GM23338 (cell line): ENCODE measurements around the gene ATXN1L. TPM values are rescaled to one million over a fixed set of nuclear protein-coding genes. Genes with fewer than 3 reads are reported as not detected.
A peak's percentile ranks its signal among the peaks of the same experiment; 100 is the strongest.

Source experiments
- ATAC-seq: fragments of 200-7000 bp; cut with Tn5 transposase; 3 replicates; pipeline ENCODE4 v1.9.1; 2020
- DNase-seq: peaks from one replicate; pipeline ENCODE4 v3.0.0-alpha.2; 2015; ENCODE audit warnings: low spot score
- H2AFZ ChIP-seq: fragments of 200-600 bp; sonication (generic); 2 replicates; pipeline ENCODE4 v1.8.0; 2016; ENCODE audit warnings: antibody characterized with exemption, mild to moderate bottlenecking, moderate library complexity
- H3F3A ChIP-seq: fragments of 200-600 bp; sonication (generic); replicated peaks from 2 replicates; pipeline ENCODE4 v1.8.0; 2017; ENCODE audit warnings: antibody characterized with exemption, mixed run types, low read depth
- H3K27ac ChIP-seq: fragments of 200-600 bp; sonication (generic); 2 replicates; pipeline ENCODE4 v1.6.1; 2016; ENCODE audit warnings: low read depth
- H3K27me3 ChIP-seq: fragments of 200-600 bp; sonication (generic); 2 replicates; pipeline ENCODE4 v1.8.0; 2016; ENCODE audit warnings: mild to moderate bottlenecking, mixed run types, moderate library complexity; ENCODE audit not compliant: insufficient read depth
- H3K36me3 ChIP-seq: fragments of 200-600 bp; sonication (generic); 2 replicates; pipeline ENCODE4 v1.8.0; 2016; ENCODE audit warnings: mild to moderate bottlenecking; ENCODE audit not compliant: insufficient read depth
- H3K4me1 ChIP-seq: fragments of 200-600 bp; sonication (generic); 2 replicates; pipeline ENCODE4 v1.8.0; 2016; ENCODE audit warnings: mild to moderate bottlenecking, moderate library complexity; ENCODE audit not compliant: insufficient read depth
- H3K4me2 ChIP-seq: fragments of 200-600 bp; sonication (generic); 2 replicates; pipeline ENCODE4 v1.7.1; 2017; ENCODE audit warnings: mixed run types
- H3K4me3 ChIP-seq: fragments of 200-600 bp; sonication (generic); 2 replicates; pipeline ENCODE4 v1.6.1; 2016; ENCODE audit warnings: mixed run types
- H3K79me2 ChIP-seq: fragments of 200-600 bp; sonication (generic); replicated peaks from 2 replicates; pipeline ENCODE4 v1.8.0; 2017; ENCODE audit warnings: mild to moderate bottlenecking; ENCODE audit not compliant: insufficient read depth
- H3K9me2 ChIP-seq: fragments of 200-600 bp; sonication (generic); 2 replicates; pipeline ENCODE4 v1.8.0; 2017; ENCODE audit not compliant: insufficient read depth
- H4K20me1 ChIP-seq: fragments of 200-600 bp; sonication (generic); replicated peaks from 2 replicates; pipeline ENCODE4 v1.8.0; 2017; ENCODE audit warnings: mild to moderate bottlenecking; ENCODE audit not compliant: insufficient read depth
- H3K27ac Mint-ChIP-seq: 2 replicates; pipeline ENCODE4 v1.8.0; 2020; ENCODE audit warnings: inconsistent platforms, mild to moderate bottlenecking, moderate library complexity, mixed read lengths
- H3K27me3 Mint-ChIP-seq: 3 replicates; pipeline ENCODE4 v1.8.0; 2022; ENCODE audit warnings: low read depth, mild to moderate bottlenecking, moderate library complexity, mixed read lengths, inconsistent platforms; ENCODE audit not compliant: insufficient read depth, poor library complexity
- H3K36me3 Mint-ChIP-seq: 3 replicates; pipeline ENCODE4 v1.8.0; 2021; ENCODE audit warnings: low read depth, mild to moderate bottlenecking, inconsistent platforms, moderate library complexity, mixed read lengths
- H3K4me1 Mint-ChIP-seq: 3 replicates; pipeline ENCODE4 v1.8.0; 2020; ENCODE audit warnings: mild to moderate bottlenecking, inconsistent platforms, mixed read lengths
- H3K4me3 Mint-ChIP-seq: 3 replicates; pipeline ENCODE4 v1.8.0; 2021; ENCODE audit warnings: moderate library complexity, mild to moderate bottlenecking, inconsistent platforms, mixed read lengths
- H3K9me3 Mint-ChIP-seq: 3 replicates; pipeline ENCODE4 v1.8.0; 2020; ENCODE audit warnings: moderate library complexity, mild to moderate bottlenecking, inconsistent platforms, mixed read lengths
- CREB1 ChIP-seq: fragments of 250-450 bp; sonication (Bioruptor Pico); IDR thresholded peaks from 2 replicates; pipeline ENCODE4 v1.5.0; 2020; ENCODE audit warnings: low read depth, mild to moderate bottlenecking, moderate library complexity
- CTCF ChIP-seq, 2 experiments: fragments of 200-600 bp in 1 of 2; sonication (generic) in 1 of 2; conservative IDR thresholded peaks; 2 replicates each; pipeline versions ENCODE4 v1.5.1 to v1.6.1; 2016 to 2017; ENCODE audit warnings: antibody characterized with exemption in 2 of 2, low read depth in 2 of 2, mild to moderate bottlenecking in 2 of 2, moderate library complexity in 1 of 2
- EZH2 ChIP-seq: fragments of 200-600 bp; sonication (generic); IDR thresholded peaks from one replicate; pipeline ENCODE4 v1.8.0; 2017; ENCODE audit warnings: antibody characterized with exemption, mild to moderate bottlenecking, low read depth; ENCODE audit not compliant: unreplicated experiment
- EZH2phosphoT487 ChIP-seq: fragments of 200-600 bp; sonication (generic); IDR thresholded peaks from one replicate; pipeline ENCODE4 v1.8.1; 2018; ENCODE audit warnings: antibody characterized with exemption; ENCODE audit not compliant: unreplicated experiment
- JUNB ChIP-seq: IDR thresholded peaks from one replicate; pipeline ENCODE4 v1.6.1; 2016; ENCODE audit warnings: antibody characterized with exemption; ENCODE audit not compliant: unreplicated experiment
- NANOG ChIP-seq: IDR thresholded peaks from 2 replicates; pipeline ENCODE4 v1.6.1; 2016; ENCODE audit warnings: antibody characterized with exemption, borderline replicate concordance
- POLR2AphosphoS5 ChIP-seq: IDR thresholded peaks from 2 replicates; pipeline ENCODE4 v1.6.1; 2016; ENCODE audit warnings: antibody characterized with exemption, low read depth
- STAT1 ChIP-seq: IDR thresholded peaks from one replicate; pipeline ENCODE4 v1.6.1; 2016; ENCODE audit warnings: antibody characterized with exemption; ENCODE audit not compliant: unreplicated experiment
- ZNF114 ChIP-seq: fragments of 250-450 bp; sonication (Bioruptor Pico); IDR thresholded peaks from 2 replicates; pipeline ENCODE4 v1.5.0; 2020; ENCODE audit warnings: mild to moderate bottlenecking, moderate library complexity
- ZNF331 ChIP-seq: fragments of 250-450 bp; sonication (Bioruptor Pico); IDR thresholded peaks from 2 replicates; pipeline ENCODE4 v1.5.0; 2020; ENCODE audit warnings: low read depth, mild to moderate bottlenecking, moderate library complexity
- ZNF462 ChIP-seq: fragments of 250-450 bp; sonication (Bioruptor Pico); IDR thresholded peaks from 2 replicates; pipeline ENCODE4 v1.5.0; 2020; ENCODE audit warnings: mild to moderate bottlenecking, moderate library complexity
- polyA plus RNA-seq: library from polyadenylated mRNA; unstranded; fragments of >200 nt; fragmentation: Nextera tagmentation; extraction: Ambion mirVana; gene quantifications from 2 replicates; pipeline ENCODE4 v1.2.1, GENCODE V29; 2016
- total RNA-seq: library from RNA; depleted of rRNA; stranded (reverse); fragments of >200 nt; shearing (Covaris generic); gene quantifications from 2 replicates; pipeline ENCODE4 v1.2.3, GENCODE V29; 2014
- TF ChIP-seq, protein P1 (sequence below): IDR thresholded peaks from one replicate; pipeline ENCODE4 v1.6.1; 2018; ENCODE audit warnings: antibody characterized with exemption; ENCODE audit not compliant: unreplicated experiment
- TF ChIP-seq, protein P2 (sequence below): IDR thresholded peaks from 2 replicates; pipeline ENCODE4 v1.6.1; 2016; ENCODE audit warnings: antibody characterized with exemption

Gene ATXN1L
- total and polyA plus RNA-seq, 2 experiments from 2014 or later = 8.5 to 22.1 TPM

DNA sequence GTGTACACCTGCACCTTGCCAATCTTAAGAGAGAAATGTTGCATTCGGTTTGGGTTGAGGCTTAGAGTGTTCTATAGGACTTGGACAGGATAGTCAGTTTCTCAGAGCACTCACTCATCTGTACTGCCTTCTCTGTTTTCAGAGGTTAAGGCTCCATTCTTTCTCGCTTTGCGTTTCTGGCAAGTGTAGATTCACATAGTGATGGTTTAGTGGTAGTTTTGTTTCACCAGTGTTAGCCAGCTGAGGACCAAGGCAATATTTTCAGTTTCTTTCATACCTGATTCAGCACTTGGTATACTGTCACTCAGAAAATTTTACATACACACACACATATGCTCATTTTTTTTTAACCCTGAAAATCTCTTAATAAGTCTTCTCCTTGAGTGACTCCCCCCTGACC is 1.3 kb downstream of the ATXN1L start:
- Histone ChIP-seq H2AFZ (no peak overlapping the region), H3K9me2 (no peaks in the 10 kb centered on the region), H3K4me1 (peaks cover 6% of the 10 kb centered on the region), H3K27ac (peak overlapping the region; percentile 88), H3K4me3 (peak overlapping the region; percentile 99), H3F3A (no peaks in the 10 kb centered on the region; the same call in 1 of the 2 replicates), H3K27me3 (no peaks in the 10 kb centered on the region), H3K4me2 (peak overlapping the region; percentile 100), H4K20me1 (peaks cover 6% of the 10 kb centered on the region), H3K79me2 (peaks cover 26% of the 10 kb centered on the region), H3K36me3 (no peaks in the 10 kb centered on the region)
- H3K27me3 Mint-ChIP-seq = peaks cover 12% of the 10 kb centered on the region
- H3K9me3 Mint-ChIP-seq = no peaks in the 10 kb centered on the region
- DNase-seq (no peak), ATAC-seq (no peak)
- peak overlapping the region; percentile 6; the same call in 1 of the 2 replicates for H3K27ac Mint-ChIP-seq
- TF ChIP-seq ZNF462 (no peak), CTCF (conservative IDR thresholded peaks at IDR 0.05; ENCODE audit: low read depth in 2 of 2) (no peak), STAT1 (no peak), EZH2 (no peak), NANOG (no peak), JUNB (no peak), ZNF114 (CRISPR knock-in tag) (no peak), ZNF331 (no peak), POLR2AphosphoS5 (no peak), EZH2phosphoT487 (no peak), CREB1 (CRISPR knock-in tag) (no peak)
- TF ChIP-seq, protein P1, sequence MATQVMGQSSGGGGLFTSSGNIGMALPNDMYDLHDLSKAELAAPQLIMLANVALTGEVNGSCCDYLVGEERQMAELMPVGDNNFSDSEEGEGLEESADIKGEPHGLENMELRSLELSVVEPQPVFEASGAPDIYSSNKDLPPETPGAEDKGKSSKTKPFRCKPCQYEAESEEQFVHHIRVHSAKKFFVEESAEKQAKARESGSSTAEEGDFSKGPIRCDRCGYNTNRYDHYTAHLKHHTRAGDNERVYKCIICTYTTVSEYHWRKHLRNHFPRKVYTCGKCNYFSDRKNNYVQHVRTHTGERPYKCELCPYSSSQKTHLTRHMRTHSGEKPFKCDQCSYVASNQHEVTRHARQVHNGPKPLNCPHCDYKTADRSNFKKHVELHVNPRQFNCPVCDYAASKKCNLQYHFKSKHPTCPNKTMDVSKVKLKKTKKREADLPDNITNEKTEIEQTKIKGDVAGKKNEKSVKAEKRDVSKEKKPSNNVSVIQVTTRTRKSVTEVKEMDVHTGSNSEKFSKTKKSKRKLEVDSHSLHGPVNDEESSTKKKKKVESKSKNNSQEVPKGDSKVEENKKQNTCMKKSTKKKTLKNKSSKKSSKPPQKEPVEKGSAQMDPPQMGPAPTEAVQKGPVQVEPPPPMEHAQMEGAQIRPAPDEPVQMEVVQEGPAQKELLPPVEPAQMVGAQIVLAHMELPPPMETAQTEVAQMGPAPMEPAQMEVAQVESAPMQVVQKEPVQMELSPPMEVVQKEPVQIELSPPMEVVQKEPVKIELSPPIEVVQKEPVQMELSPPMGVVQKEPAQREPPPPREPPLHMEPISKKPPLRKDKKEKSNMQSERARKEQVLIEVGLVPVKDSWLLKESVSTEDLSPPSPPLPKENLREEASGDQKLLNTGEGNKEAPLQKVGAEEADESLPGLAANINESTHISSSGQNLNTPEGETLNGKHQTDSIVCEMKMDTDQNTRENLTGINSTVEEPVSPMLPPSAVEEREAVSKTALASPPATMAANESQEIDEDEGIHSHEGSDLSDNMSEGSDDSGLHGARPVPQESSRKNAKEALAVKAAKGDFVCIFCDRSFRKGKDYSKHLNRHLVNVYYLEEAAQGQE = no peak
- TF ChIP-seq, protein P2, sequence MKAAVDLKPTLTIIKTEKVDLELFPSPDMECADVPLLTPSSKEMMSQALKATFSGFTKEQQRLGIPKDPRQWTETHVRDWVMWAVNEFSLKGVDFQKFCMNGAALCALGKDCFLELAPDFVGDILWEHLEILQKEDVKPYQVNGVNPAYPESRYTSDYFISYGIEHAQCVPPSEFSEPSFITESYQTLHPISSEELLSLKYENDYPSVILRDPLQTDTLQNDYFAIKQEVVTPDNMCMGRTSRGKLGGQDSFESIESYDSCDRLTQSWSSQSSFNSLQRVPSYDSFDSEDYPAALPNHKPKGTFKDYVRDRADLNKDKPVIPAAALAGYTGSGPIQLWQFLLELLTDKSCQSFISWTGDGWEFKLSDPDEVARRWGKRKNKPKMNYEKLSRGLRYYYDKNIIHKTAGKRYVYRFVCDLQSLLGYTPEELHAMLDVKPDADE = no peak
- H3K4me3 Mint-ChIP-seq = peak overlapping the region; percentile 95
- peaks cover 30% of the 10 kb centered on the region for H3K36me3 Mint-ChIP-seq
- H3K4me1 Mint-ChIP-seq = peaks cover 9% of the 10 kb centered on the region; the same call in 2 of the 3 replicates
